GM23248 (cell line): Measurements from ENCODE around the gene CENPX. TPM values are rescaled to one million over a fixed set of nuclear protein-coding genes. Genes with fewer than 3 reads are reported as not detected.

Experiments
- DNase-seq: peaks from one replicate; pipeline ENCODE4 v3.0.0-alpha.2; 2015
- H2AFZ ChIP-seq: fragments of 200-600 bp; sonication (generic); 2 replicates; pipeline ENCODE4 v1.6.1; 2016; ENCODE audit warnings: antibody characterized with exemption
- H3F3A ChIP-seq: fragments of 200-600 bp; sonication (generic); 2 replicates; pipeline ENCODE4 v1.6.1; 2016; ENCODE audit warnings: mild to moderate bottlenecking, antibody characterized with exemption, mixed run types; ENCODE audit not compliant: insufficient read depth
- H3K27ac ChIP-seq: fragments of 200-600 bp; sonication (generic); 2 replicates; pipeline ENCODE4 v1.5.1; 2016; ENCODE audit warnings: mild to moderate bottlenecking
- H3K27me3 ChIP-seq: fragments of 200-600 bp; sonication (generic); replicated peaks from 2 replicates; pipeline ENCODE4 v1.6.1; 2016; ENCODE audit warnings: mild to moderate bottlenecking; ENCODE audit not compliant: insufficient read depth
- H3K36me3 ChIP-seq: fragments of 200-600 bp; sonication (generic); 2 replicates; pipeline ENCODE4 v1.6.1; 2016; ENCODE audit warnings: low read depth, mild to moderate bottlenecking
- H3K4me1 ChIP-seq: fragments of 200-600 bp; sonication (generic); 2 replicates; pipeline ENCODE4 v1.6.1; 2016; ENCODE audit warnings: mild to moderate bottlenecking; ENCODE audit not compliant: insufficient read depth
- H3K4me2 ChIP-seq: fragments of 200-600 bp; sonication (generic); one replicate; pipeline ENCODE4 v1.6.1; 2016; ENCODE audit warnings: mild to moderate bottlenecking; ENCODE audit not compliant: unreplicated experiment
- H3K4me3 ChIP-seq: fragments of 200-600 bp; sonication (generic); 2 replicates; pipeline ENCODE4 v1.5.1; 2016; ENCODE audit warnings: mild to moderate bottlenecking
- H3K79me2 ChIP-seq: fragments of 200-600 bp; sonication (generic); 2 replicates; pipeline ENCODE4 v1.6.1; 2016; ENCODE audit warnings: mild to moderate bottlenecking; ENCODE audit not compliant: insufficient read depth
- H3K9ac ChIP-seq: fragments of 200-600 bp; sonication (generic); 2 replicates; pipeline ENCODE4 v1.6.1; 2016; ENCODE audit warnings: mild to moderate bottlenecking
- H3K9me2 ChIP-seq: fragments of 200-600 bp; sonication (generic); 2 replicates; pipeline ENCODE4 v1.6.1; 2016; ENCODE audit warnings: mixed run types, mild to moderate bottlenecking, moderate library complexity; ENCODE audit not compliant: insufficient read depth
- H3K9me3 ChIP-seq: fragments of 200-600 bp; sonication (generic); one replicate; pipeline ENCODE4 v1.6.1; 2017; ENCODE audit warnings: low read depth
- H4K20me1 ChIP-seq: fragments of 200-600 bp; sonication (generic); 2 replicates; pipeline ENCODE4 v1.6.0; 2016; ENCODE audit not compliant: insufficient read depth
- EZH2 ChIP-seq: fragments of 200-600 bp; sonication (generic); IDR thresholded peaks from 2 replicates; pipeline ENCODE4 v1.6.1; 2018; ENCODE audit warnings: antibody characterized with exemption, mild to moderate bottlenecking; ENCODE audit not compliant: insufficient read depth, poor library complexity, severe bottlenecking
- EZH2phosphoT487 ChIP-seq: fragments of 200-600 bp; sonication (generic); IDR thresholded peaks from 2 replicates; pipeline ENCODE4 v1.6.1; 2018; ENCODE audit warnings: antibody characterized with exemption, moderate library complexity, mild to moderate bottlenecking, low read depth; ENCODE audit not compliant: insufficient read depth
- WGBS, 2 experiments: methylation state at CpG; one replicate each; pipeline ENCODE4 v1.1.6; 2015 to 2017; ENCODE audit warnings: low lambda C conversion rate in 2 of 2, low coverage in 1 of 2; ENCODE audit errors: missing lambda C conversion rate in 2 of 2; 5-methylcytosine and 5-hydroxymethylcytosine counted together
- in situ Hi-C: fragments of 300-500 bp; cut with MboI; formaldehyde crosslinking; loops from 2 replicates; pipeline ENCODE4 v1.15.0; 2020
- polyA plus RNA-seq: library from polyadenylated mRNA; unstranded; fragments of >200 nt; fragmentation: Nextera tagmentation; extraction: Ambion mirVana; gene quantifications from 2 replicates; pipeline ENCODE4 v1.2.1, GENCODE V29; 2016
- total RNA-seq: library from RNA; depleted of rRNA; stranded (reverse); fragments of >200 nt; shearing (Covaris generic); gene quantifications from 2 replicates; pipeline ENCODE4 v1.2.3, GENCODE V29; 2014

Gene CENPX
- total and polyA plus RNA-seq, 2 experiments from 2014 or later = 43.9 to 68.6 TPM

DNA sequence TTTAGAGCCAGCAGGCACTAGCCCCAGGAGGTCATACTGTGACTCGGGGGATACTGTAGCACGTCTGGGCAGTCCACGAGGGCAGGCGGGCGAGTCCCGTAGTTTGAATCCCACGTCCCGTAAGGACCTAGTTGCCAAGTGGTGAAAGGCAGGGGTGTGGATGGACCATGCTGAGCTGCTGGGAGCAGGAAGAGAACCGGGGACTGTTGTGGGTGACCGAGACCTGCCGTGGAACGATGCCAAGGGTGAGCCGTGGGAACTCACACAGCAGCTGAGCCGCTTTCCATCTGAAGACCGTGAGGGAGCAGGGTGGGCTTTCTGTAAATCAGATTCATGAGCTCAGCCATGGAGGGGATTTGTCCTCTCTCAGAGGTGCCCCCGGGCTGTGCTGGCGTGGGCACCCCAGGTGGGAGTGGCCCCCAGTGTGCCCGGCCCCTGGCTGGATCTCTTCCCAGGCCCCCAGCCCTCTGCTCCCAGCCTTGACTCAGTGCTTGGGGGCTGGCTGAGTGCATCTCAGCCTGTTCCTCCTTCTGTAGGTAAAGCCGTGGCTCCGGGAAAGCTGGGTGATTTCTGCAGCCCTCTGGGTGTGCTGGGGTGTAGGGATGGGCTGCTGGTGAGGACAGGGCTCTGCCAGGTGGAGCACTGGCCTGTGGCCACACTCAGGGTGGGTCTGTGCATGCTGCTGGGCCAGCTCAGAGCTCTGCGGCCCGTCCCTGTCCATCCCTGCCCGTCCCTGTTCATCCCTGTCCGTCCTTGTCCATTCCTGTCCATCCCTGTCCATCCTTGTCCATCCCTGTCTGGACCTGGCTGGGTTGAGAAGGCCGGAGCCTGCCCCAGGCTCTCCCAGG lies 31.6 kb downstream of the CENPX start:
- 0 out of 2 replicates have a peak, but pooled peaks cover 6% of the 10 kb centered on the region for H3F3A ChIP-seq
- H2AFZ ChIP-seq = no peak overlapping the region
- no peak for DNase-seq
- H3K27me3 ChIP-seq = no peaks in the 10 kb centered on the region
- no peak overlapping the region for H3K4me2 ChIP-seq
- in situ Hi-C loops = no loop called here
- no peaks in the 10 kb centered on the region for H3K79me2 ChIP-seq
- no peak overlapping the region for H3K27ac ChIP-seq
- TF ChIP-seq EZH2 (no peak), EZH2phosphoT487 (no peak)
- no peaks in the 10 kb centered on the region for H3K9me2 ChIP-seq
- H3K36me3 ChIP-seq = no peaks in the 10 kb centered on the region
- 80 to 86% methylated on average over 23 to 25 of the region's 25 CpGs for WGBS, 2 experiments
- H3K4me3 ChIP-seq = no peak overlapping the region
- no peaks in the 10 kb centered on the region for H3K9me3 ChIP-seq
- H3K9ac ChIP-seq = peak overlapping the region; percentile 33; the same call in 1 of the 2 replicates
- peaks cover 11% of the 10 kb centered on the region for H3K4me1 ChIP-seq
- no peaks in the 10 kb centered on the region for H4K20me1 ChIP-seq

DNA sequence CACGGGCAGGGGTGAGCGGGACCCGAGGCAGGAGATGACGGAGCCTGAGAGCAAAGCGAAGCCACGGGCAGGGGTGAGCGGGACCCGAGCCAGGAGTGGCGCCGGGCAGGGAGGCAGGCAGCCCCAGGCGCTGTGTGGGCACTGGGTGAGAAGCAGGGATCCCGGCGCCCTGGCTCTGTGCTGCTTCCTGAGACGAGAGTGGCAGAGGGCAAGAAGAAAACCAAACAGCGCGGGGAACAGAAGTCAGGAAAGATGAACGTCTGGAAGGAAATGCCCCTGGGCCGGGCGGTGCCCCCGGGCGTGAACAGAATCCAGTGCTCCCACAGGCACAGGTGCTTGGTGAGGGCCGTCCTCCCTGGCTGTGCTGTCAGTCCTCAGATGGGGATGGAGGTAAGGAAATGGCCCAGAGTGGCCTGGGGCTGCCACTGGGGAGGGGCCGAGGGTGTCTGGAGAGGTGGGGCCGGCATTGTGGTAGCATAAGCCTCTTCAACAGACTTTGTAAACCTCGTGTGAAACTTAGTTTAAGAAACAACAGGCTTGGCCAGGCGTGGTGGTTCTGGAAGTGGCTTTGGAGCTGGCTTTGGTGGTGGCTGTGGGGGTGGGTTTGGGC lies 35.4 kb downstream of the CENPX start:
- Histone ChIP-seq H3K27me3 (no peaks in the 10 kb centered on the region), H3K27ac (no peak overlapping the region), H3K36me3 (no peaks in the 10 kb centered on the region), H3K4me2 (no peak overlapping the region), H3K9ac (no peak overlapping the region), H4K20me1 (no peaks in the 10 kb centered on the region), H2AFZ (no peak overlapping the region), H3K9me2 (no peaks in the 10 kb centered on the region), H3K79me2 (no peaks in the 10 kb centered on the region), H3K4me3 (no peak overlapping the region), H3K9me3 (no peaks in the 10 kb centered on the region), H3K4me1 (peaks cover 9% of the 10 kb centered on the region), H3F3A (0 out of 2 replicates have a peak, but pooled peaks cover 4% of the 10 kb centered on the region)
- no peak for DNase-seq
- 91 to 93% methylated on average over 18 to 26 of the region's 26 CpGs for WGBS, 2 experiments
- in situ Hi-C loops = no loop called here
- no peak for TF ChIP-seq EZH2phosphoT487
- no peak for TF ChIP-seq EZH2

DNA sequence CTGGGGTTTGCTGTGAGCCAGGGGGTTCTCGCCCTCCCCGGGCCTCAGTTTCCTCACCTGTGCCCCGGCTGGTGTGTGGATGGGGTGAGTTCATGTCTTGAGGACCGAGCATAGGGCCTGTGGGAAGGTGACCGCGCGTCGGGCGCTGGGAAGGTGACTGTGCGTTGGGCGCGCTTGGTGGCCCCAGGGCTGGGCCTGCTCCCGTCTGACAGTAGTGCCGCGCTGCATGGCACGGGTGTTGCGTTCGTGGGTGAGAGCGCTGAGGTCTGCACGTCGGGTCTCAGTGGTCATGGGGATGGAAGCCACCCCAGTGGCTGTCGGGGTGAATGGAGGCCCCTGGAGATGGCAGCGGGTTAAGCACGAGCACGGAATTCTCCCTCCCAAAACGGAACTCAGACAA lies 36.1 kb downstream of the CENPX start:
- H3K9me3 ChIP-seq = no peaks in the 10 kb centered on the region
- H2AFZ ChIP-seq = no peak overlapping the region
- H3K27me3 ChIP-seq = no peaks in the 10 kb centered on the region
- no peaks in the 10 kb centered on the region for H4K20me1 ChIP-seq
- H3K36me3 ChIP-seq = no peaks in the 10 kb centered on the region
- H3K4me3 ChIP-seq = no peak overlapping the region
- no peaks in the 10 kb centered on the region for H3K79me2 ChIP-seq
- H3K9ac ChIP-seq = no peak overlapping the region
- no peaks in the 10 kb centered on the region for H3K9me2 ChIP-seq
- no peak overlapping the region for H3K27ac ChIP-seq
- no peak for DNase-seq
- H3K4me1 ChIP-seq = peaks cover 3% of the 10 kb centered on the region
- TF ChIP-seq EZH2 = no peak
- TF ChIP-seq EZH2phosphoT487 = no peak
- no peaks in the 10 kb centered on the region for H3F3A ChIP-seq
- 93% methylated on average over 26 of the region's 26 CpGs for WGBS, 2 experiments
- H3K4me2 ChIP-seq = no peak overlapping the region
- in situ Hi-C loops = no loop called here

DNA sequence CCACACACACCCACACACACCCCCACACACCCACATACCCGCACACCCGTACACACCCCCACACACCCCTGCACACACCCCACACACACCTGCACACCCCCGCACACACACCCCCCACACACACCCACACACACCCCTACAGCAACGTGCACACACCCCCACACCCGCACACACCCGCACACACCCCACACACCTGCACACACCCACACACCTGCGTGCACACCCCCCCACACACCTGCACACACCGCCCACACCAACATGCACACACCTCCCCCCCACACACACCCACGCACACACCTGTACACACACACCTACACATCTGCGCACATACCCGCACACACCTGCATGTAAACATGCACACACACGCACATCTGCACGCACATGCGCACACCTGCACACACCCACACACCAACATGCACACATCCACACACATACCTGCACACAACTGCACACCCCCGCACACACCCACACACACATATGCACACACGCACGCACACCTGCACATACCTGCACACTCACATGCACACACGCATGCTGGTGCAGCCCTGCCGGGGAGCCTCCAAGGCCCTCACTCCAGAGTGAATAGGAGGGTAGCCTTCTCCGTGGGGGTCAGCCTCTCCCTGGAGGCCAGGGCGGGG lies 37.8 kb downstream of the CENPX start:
- TF ChIP-seq EZH2 (no peak), EZH2phosphoT487 (no peak)
- no peak overlapping the region for H3K4me3 ChIP-seq
- WGBS, 2 experiments = 89 to 90% methylated on average over 13 to 21 of the region's 21 CpGs
- no peaks in the 10 kb centered on the region for H3K9me2 ChIP-seq
- H3K4me1 ChIP-seq = no peaks in the 10 kb centered on the region
- H3K27me3 ChIP-seq = no peaks in the 10 kb centered on the region
- DNase-seq = no peak
- H3F3A ChIP-seq = no peaks in the 10 kb centered on the region
- no peak overlapping the region for H3K4me2 ChIP-seq
- H4K20me1 ChIP-seq = no peaks in the 10 kb centered on the region
- no peak overlapping the region for H2AFZ ChIP-seq
- in situ Hi-C loops = no loop called here
- H3K27ac ChIP-seq = no peak overlapping the region
- no peaks in the 10 kb centered on the region; the same call in 1 of the 2 replicates for H3K36me3 ChIP-seq
- H3K9me3 ChIP-seq = no peaks in the 10 kb centered on the region
- no peaks in the 10 kb centered on the region for H3K79me2 ChIP-seq
- H3K9ac ChIP-seq = no peak overlapping the region
